Caco-2 (cell line): ENCODE results near the gene POU2AF2. TPM values are rescaled to one million over a fixed set of nuclear protein-coding genes. Genes with fewer than 3 reads are reported as not detected.

ENCODE experiments used
- BruUV-seq: library from RNA; stranded (reverse); fragments of 400-500 nt; replicated peaks from 2 replicates; lab custom pipeline; 2021; lab: Mats Ljungman, UMichigan
- CTCF ChIA-PET: fragments of 300-600 bp; sonication (Branson Sonifier 250); formaldehyde crosslinking; loops from one replicate; lab custom pipeline; 2022; ENCODE audit warnings: antibody characterized with exemption; lab: Charles Lee
- POLR2A ChIA-PET: fragments of 300-600 bp; sonication (Branson Sonifier 250); formaldehyde crosslinking; loops from one replicate; lab custom pipeline; 2022; ENCODE audit warnings: antibody characterized with exemption; lab: Charles Lee
- DNase-seq, 2 experiments: peaks; one replicate each; pipeline versions ENCODE4 v3.0.0 to v3.0.0-alpha.2; 2020 to 2022
- H3K27me3 ChIP-seq: replicated peaks from 2 replicates; pipeline ENCODE4 v1.6.0; 2011; ENCODE audit warnings: low read length; ENCODE audit not compliant: control insufficient read depth, insufficient read depth
- H3K36me3 ChIP-seq: 2 replicates; pipeline ENCODE4 v1.5.1; 2011; ENCODE audit warnings: low read length; ENCODE audit not compliant: control insufficient read depth, insufficient read depth
- H3K4me1 ChIP-seq: fragments of 250-450 bp; sonication (Bioruptor Pico); 2 replicates; pipeline ENCODE4 v1.5.1; 2020; ENCODE audit warnings: mild to moderate bottlenecking
- H3K4me3 ChIP-seq: 2 replicates; pipeline ENCODE4 v1.5.1; 2011; ENCODE audit warnings: low read depth, mild to moderate bottlenecking, control low read depth, low read length
- H3K9me3 ChIP-seq: fragments of 250-450 bp; sonication (Bioruptor Pico); 2 replicates; pipeline ENCODE4 v1.5.1; 2020; ENCODE audit warnings: mild to moderate bottlenecking, moderate library complexity
- H3K27ac Mint-ChIP-seq: one replicate; pipeline ENCODE4 v1.8.0; 2022; ENCODE audit warnings: mixed read lengths; ENCODE audit not compliant: unreplicated experiment
- H3K27me3 Mint-ChIP-seq: one replicate; pipeline ENCODE4 v1.8.0; 2022; ENCODE audit warnings: mixed read lengths; ENCODE audit not compliant: insufficient read depth, unreplicated experiment
- H3K36me3 Mint-ChIP-seq: one replicate; pipeline ENCODE4 v1.8.0; 2022; ENCODE audit warnings: mild to moderate bottlenecking, mixed read lengths; ENCODE audit not compliant: insufficient read depth, unreplicated experiment
- H3K4me1 Mint-ChIP-seq: one replicate; pipeline ENCODE4 v1.8.0; 2022; ENCODE audit warnings: low read depth, mixed read lengths; ENCODE audit not compliant: unreplicated experiment
- H3K4me3 Mint-ChIP-seq: one replicate; pipeline ENCODE4 v1.8.0; 2022; ENCODE audit warnings: mild to moderate bottlenecking, moderate library complexity, mixed read lengths; ENCODE audit not compliant: unreplicated experiment
- H3K9me3 Mint-ChIP-seq: one replicate; pipeline ENCODE4 v1.8.0; 2022; ENCODE audit warnings: mixed read lengths; ENCODE audit not compliant: unreplicated experiment
- intact Hi-C: fragments of 100-400 bp; cut with micrococcal nuclease; formaldehyde crosslinking; loops from one replicate; pipeline ENCODE4 v1.10.0; 2022; ENCODE audit not compliant: unreplicated experiment
- total RNA-seq: library from RNA; stranded (reverse); gene quantifications from 2 replicates; pipeline ENCODE4 v1.2.3, GENCODE V29; 2022
- TF ChIP-seq, protein P1 (sequence below), 2 experiments: fragments of 200-600 bp in 1 of 2; IDR thresholded peaks; 1 replicate in 1 of 2; 2 replicates in 1 of 2; pipeline versions ENCODE4 v1.5.1 to v1.8.0; 2011 to 2022; ENCODE audit warnings: antibody characterized with exemption in 1 of 2, control low read depth in 1 of 2, inconsistent platforms in 1 of 2, low read depth in 1 of 2, low read length in 1 of 2, mild to moderate bottlenecking in 1 of 2, moderate library complexity in 1 of 2; ENCODE audit not compliant: insufficient read depth in 1 of 2, severe bottlenecking in 1 of 2, unreplicated experiment in 1 of 2

POU2AF2 gene
- total RNA-seq, 1 experiment from 2014 or later: not detected

DNA sequence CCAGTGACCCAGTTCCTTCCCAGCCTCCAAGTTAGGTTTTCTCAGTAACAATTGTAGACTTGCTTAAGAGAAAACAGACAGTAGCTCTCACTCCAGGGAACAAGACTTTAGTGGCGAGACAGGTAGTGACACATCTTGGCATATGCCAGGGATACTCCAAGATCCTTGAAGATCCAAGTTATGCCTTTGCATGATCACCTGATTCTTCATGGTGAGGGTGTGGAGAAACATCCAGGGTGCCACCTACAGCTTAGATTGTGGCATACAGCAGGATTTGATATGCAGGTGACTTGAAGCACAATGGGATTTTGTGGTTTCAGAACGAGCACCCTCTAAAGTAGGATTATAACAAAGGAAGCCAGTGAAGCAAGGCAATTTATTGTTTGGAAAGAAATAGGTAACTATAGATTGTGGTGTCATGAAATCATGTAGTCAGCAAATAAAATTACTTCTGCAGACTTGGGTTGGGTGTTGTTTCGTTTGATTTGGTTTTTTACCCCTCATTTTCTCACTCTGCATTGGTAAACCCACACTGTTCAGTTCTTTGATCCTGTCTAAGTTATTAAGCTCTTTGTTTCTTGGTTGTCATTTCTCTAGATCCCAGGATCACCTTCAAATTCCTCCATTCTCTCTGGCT lies 62.1 kb downstream of the POU2AF2 start:
- peaks cover 57% of the 10 kb centered on the region for H3K4me1 ChIP-seq
- POLR2A ChIA-PET: no interaction called here

GRCh38 chr11:111308140-111308539 lies 62.6 kb downstream of the POU2AF2 start:
- Mint-ChIP-seq H3K9me3 (no peaks in the 10 kb centered on the region), H3K27me3 (no peaks in the 10 kb centered on the region), H3K36me3 (no peaks in the 10 kb centered on the region), H3K4me3 (no peak overlapping the region), H3K4me1 (peaks cover 37% of the 10 kb centered on the region), H3K27ac (peak overlapping the region; percentile 17)
- ChIA-PET CTCF (interaction anchor here (1.3 kb wide), 1 partner anchor 121 kb away, joined by 3 read pairs; no protein-coding TSS in a partner anchor), POLR2A (no interaction called here)
- H3K4me1 ChIP-seq: peaks cover 51% of the 10 kb centered on the region
- intact Hi-C loops: no loop called here
- TF ChIP-seq, protein P1, sequence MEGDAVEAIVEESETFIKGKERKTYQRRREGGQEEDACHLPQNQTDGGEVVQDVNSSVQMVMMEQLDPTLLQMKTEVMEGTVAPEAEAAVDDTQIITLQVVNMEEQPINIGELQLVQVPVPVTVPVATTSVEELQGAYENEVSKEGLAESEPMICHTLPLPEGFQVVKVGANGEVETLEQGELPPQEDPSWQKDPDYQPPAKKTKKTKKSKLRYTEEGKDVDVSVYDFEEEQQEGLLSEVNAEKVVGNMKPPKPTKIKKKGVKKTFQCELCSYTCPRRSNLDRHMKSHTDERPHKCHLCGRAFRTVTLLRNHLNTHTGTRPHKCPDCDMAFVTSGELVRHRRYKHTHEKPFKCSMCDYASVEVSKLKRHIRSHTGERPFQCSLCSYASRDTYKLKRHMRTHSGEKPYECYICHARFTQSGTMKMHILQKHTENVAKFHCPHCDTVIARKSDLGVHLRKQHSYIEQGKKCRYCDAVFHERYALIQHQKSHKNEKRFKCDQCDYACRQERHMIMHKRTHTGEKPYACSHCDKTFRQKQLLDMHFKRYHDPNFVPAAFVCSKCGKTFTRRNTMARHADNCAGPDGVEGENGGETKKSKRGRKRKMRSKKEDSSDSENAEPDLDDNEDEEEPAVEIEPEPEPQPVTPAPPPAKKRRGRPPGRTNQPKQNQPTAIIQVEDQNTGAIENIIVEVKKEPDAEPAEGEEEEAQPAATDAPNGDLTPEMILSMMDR (IDR thresholded peaks at IDR 0.05; ENCODE audit: insufficient read depth in 1 of 2, low read depth in 1 of 2, low read length in 1 of 2, severe bottlenecking in 1 of 2, unreplicated experiment in 1 of 2): no peak
- no peak overlapping the region for H3K4me3 ChIP-seq
- H3K27me3 ChIP-seq: no peaks in the 10 kb centered on the region
- no TSS peak for BruUV-seq
- no peaks in the 10 kb centered on the region for H3K36me3 ChIP-seq
- no peaks in the 10 kb centered on the region for H3K9me3 ChIP-seq
- no peak for DNase-seq

More for the DNA sequence above, 62.1 kb downstream of the POU2AF2 start:
- H3K4me3 ChIP-seq: no peak overlapping the region
- TF ChIP-seq, protein P1 (IDR thresholded peaks at IDR 0.05; ENCODE audit: insufficient read depth in 1 of 2, low read depth in 1 of 2, low read length in 1 of 2, severe bottlenecking in 1 of 2, unreplicated experiment in 1 of 2): no peak
- Mint-ChIP-seq H3K36me3 (no peaks in the 10 kb centered on the region), H3K9me3 (no peaks in the 10 kb centered on the region), H3K27ac (peak overlapping the region; percentile 17), H3K27me3 (no peaks in the 10 kb centered on the region), H3K4me3 (no peak overlapping the region), H3K4me1 (peaks cover 42% of the 10 kb centered on the region)
- no peaks in the 10 kb centered on the region for H3K9me3 ChIP-seq
- no TSS peak for BruUV-seq
- H3K36me3 ChIP-seq: no peaks in the 10 kb centered on the region
- no peaks in the 10 kb centered on the region for H3K27me3 ChIP-seq
- CTCF ChIA-PET: interaction anchor here (1.3 kb wide), 1 partner anchor 121 kb away, joined by 3 read pairs; no protein-coding TSS in a partner anchor
- DNase-seq: no peak
- intact Hi-C loops: no loop called here

DNA sequence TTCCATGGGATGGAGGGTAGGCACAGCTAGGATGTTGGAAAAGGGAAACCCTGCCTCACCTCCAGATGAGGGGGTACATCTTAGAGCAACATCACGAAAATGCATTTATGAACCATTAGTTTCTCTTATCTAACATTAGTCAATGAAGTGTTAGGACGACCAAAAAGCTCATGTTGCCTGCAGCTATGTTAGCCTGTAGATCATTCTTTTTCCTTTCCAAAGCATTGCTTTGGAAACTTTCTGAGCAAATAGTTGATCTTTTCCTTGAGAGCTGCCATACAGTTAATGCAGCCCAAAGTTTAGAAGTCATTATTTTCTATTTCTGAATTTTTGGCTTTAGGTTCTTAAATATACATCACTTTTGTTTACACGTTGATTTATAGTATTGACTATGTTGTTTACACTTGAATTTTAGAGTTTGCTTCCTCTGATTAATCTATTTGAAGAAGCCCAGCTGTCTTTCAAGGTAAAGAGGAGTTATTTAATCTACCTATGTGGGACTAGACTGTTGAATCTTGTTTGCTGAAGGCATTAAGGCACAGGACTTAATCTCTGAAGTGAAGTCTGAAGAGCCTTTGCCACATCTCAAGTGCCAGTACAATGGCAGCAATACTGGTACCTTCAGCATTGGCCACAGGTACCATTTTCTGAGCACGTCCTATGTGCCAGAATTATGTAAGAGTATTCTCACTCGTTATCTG lies 63.8 kb downstream of the POU2AF2 start:
- Histone ChIP-seq H3K27me3 (no peaks in the 10 kb centered on the region), H3K9me3 (0 out of 2 replicates have a peak, but pooled peaks cover 3% of the 10 kb centered on the region), H3K4me1 (peaks cover 40% of the 10 kb centered on the region), H3K4me3 (no peak overlapping the region), H3K36me3 (no peaks in the 10 kb centered on the region)
- peak in 1 of 2 experiments; percentile 31 for DNase-seq
- CTCF ChIA-PET: interaction anchor here (0.9 to 2.2 kb wide), 5 partner anchors 11 to 113 kb away, joined by 3 to 9 read pairs (median 4); no protein-coding TSS in a partner anchor
- no peaks in the 10 kb centered on the region for H3K36me3 Mint-ChIP-seq
- peaks cover 31% of the 10 kb centered on the region for H3K4me1 Mint-ChIP-seq
- no peaks in the 10 kb centered on the region for H3K27me3 Mint-ChIP-seq
- intact Hi-C loops: loop anchor here (1.0 kb wide), 1 partner anchor 25 kb away; no protein-coding TSS in a partner anchor
- POLR2A ChIA-PET: interaction anchor here (1.0 kb wide), 1 partner anchor 27 kb away, joined by 3 read pairs; no protein-coding TSS in a partner anchor
- H3K4me3 Mint-ChIP-seq: no peak overlapping the region
- H3K27ac Mint-ChIP-seq: no peak overlapping the region
- H3K9me3 Mint-ChIP-seq: peaks cover 4% of the 10 kb centered on the region
- BruUV-seq: no TSS peak
- TF ChIP-seq, protein P1 (IDR thresholded peaks at IDR 0.05; ENCODE audit: insufficient read depth in 1 of 2, low read depth in 1 of 2, low read length in 1 of 2, severe bottlenecking in 1 of 2, unreplicated experiment in 1 of 2): no peak
